OCI-LY3 (cell line): ENCODE measurements around the gene DBF4B.

Source experiments
- H2AFZ ChIP-seq: fragments of 200-600, 300-600 bp; shearing (Covaris generic); 2 replicates; pipeline ENCODE4 v1.6.0; 2014; ENCODE audit warnings: antibody characterized with exemption, low read depth, low read length
- H3K27ac ChIP-seq: fragments of 200-600, 300-600 bp; sonication (generic); 2 replicates; pipeline ENCODE4 v1.5.1; 2014; ENCODE audit warnings: mild to moderate bottlenecking, low read length, moderate library complexity, mixed read lengths
- H3K27me3 ChIP-seq: fragments of 200-600, 300-600 bp; sonication (generic); 2 replicates; pipeline ENCODE4 v1.6.1; 2014; ENCODE audit warnings: low read depth, low read length, mixed read lengths
- H3K36me3 ChIP-seq: fragments of 200-600, 300-600 bp; sonication (generic); replicated peaks from 2 replicates; pipeline ENCODE3; 2014; ENCODE audit warnings: low read depth, low read length, mixed read lengths
- H3K4me1 ChIP-seq: fragments of 300-600, 200-600 bp; sonication (generic); 2 replicates; pipeline ENCODE4 v1.6.1; 2014; ENCODE audit warnings: low read length, mixed read lengths
- H3K4me2 ChIP-seq: fragments of 200-600, 300-600 bp; sonication (generic); 2 replicates; pipeline ENCODE4 v1.6.1; 2014; ENCODE audit warnings: low read length, mixed read lengths
- H3K4me3 ChIP-seq: fragments of 300-600, 200-600 bp; sonication (generic); 2 replicates; pipeline ENCODE4 v1.5.1; 2014; ENCODE audit warnings: antibody characterized with exemption, mild to moderate bottlenecking, low read length, moderate library complexity
- H3K79me2 ChIP-seq: fragments of 300-600, 200-600 bp; shearing (Covaris generic); 2 replicates; pipeline ENCODE4 v1.6.1; 2014; ENCODE audit warnings: mild to moderate bottlenecking, low read length, mixed read lengths
- H3K9ac ChIP-seq: fragments of 300-600, 200-600 bp; shearing (Covaris generic); 2 replicates; pipeline ENCODE4 v1.6.0; 2014; ENCODE audit warnings: mild to moderate bottlenecking, low read length, moderate library complexity
- H3K9me3 ChIP-seq: fragments of 200-600, 300-600 bp; shearing (Covaris generic); 2 replicates; pipeline ENCODE4 v1.6.1; 2014; ENCODE audit warnings: low read length, mixed read lengths; ENCODE audit not compliant: insufficient read depth
- H4K20me1 ChIP-seq: fragments of 200-600, 300-600 bp; sonication (generic); 2 replicates; pipeline ENCODE4 v1.6.1; 2016; ENCODE audit warnings: low read length, mixed read lengths; ENCODE audit not compliant: insufficient read depth
- CTCF ChIP-seq: fragments of 200-600, 300-600 bp; sonication (generic); IDR thresholded peaks from 2 replicates; pipeline ENCODE4 v1.5.1; 2014; ENCODE audit warnings: antibody characterized with exemption, low read length, low read depth
- EZH2phosphoT487 ChIP-seq: fragments of 200-600 bp; shearing (Covaris generic); IDR thresholded peaks from 2 replicates; pipeline ENCODE4 v1.6.1; 2018; ENCODE audit warnings: antibody characterized with exemption, mixed run types, low read depth

DBF4B gene

DNA sequence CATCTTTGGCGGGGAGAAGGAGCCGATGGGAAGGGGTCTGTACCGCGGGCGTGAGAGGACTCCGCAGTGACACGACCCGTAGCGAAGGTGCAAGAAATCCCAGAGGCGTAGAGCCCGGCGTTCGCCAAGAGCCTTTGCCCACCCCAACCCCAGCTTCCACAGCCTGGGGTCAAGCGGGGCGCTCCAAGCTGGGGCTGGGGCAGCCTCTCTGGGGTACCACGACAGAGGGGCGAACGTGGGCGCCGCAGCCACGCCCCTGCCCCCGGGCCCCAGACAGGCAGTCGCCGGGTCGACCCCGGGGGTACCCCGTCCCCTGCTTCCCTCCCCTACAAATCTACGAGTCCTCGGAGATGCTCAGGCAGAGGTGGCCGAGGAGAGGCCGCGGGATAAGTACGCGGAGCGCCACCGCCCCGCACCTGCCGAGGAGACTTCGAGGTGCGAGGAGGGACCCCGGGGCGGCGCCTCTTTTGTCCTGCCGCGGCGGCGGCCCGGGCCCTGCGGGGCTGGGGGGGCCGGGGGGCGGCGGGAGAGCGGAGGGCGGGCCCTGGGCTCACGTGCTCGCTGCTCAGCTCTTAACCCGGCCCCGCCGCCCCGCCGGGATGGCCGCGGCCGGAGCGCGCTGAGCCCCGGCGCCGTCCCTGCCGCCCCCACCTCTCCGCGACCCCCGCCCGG is 50.1 kb downstream of the DBF4B start, which contains the start of gene ADAM11:
Gene ADAM11, plus strand, starts transcription at position 575 of the 672 bp plus-strand sequence. CDS start 212 bp downstream, outside the sequence.
- Histone ChIP-seq H2AFZ (no peak within 1 kb of the TSS), H3K9ac (no peak within 1 kb of the TSS), H3K36me3 (no peaks in the 10 kb centered on the region), H3K4me3 (peak within 1 kb of the TSS; percentile 1; the same call in 1 of the 2 replicates), H3K27ac (no peak within 1 kb of the TSS), H3K4me1 (no peaks in the 10 kb centered on the region), H3K9me3 (no peaks in the 10 kb centered on the region), H4K20me1 (no peaks in the 10 kb centered on the region), H3K27me3 (no peaks in the 10 kb centered on the region), H3K79me2 (no peaks in the 10 kb centered on the region), H3K4me2 (peak within 1 kb of the TSS; percentile 12)
- TF ChIP-seq CTCF (no peak), EZH2phosphoT487 (no peak)

GRCh38 chr17:44759086-44759915 is 50.8 kb downstream of the DBF4B start:
- H3K4me1 ChIP-seq: no peaks in the 10 kb centered on the region
- no peaks in the 10 kb centered on the region for H3K79me2 ChIP-seq
- H3K9ac ChIP-seq: no peak overlapping the region
- no peak overlapping the region for H3K27ac ChIP-seq
- H2AFZ ChIP-seq: no peak overlapping the region
- H3K9me3 ChIP-seq: no peaks in the 10 kb centered on the region
- H3K4me3 ChIP-seq: peak overlapping the region; percentile 1; the same call in 1 of the 2 replicates
- no peaks in the 10 kb centered on the region for H3K27me3 ChIP-seq
- H3K4me2 ChIP-seq: peak overlapping the region; percentile 12
- no peaks in the 10 kb centered on the region for H3K36me3 ChIP-seq
- no peaks in the 10 kb centered on the region for H4K20me1 ChIP-seq
- no peak for TF ChIP-seq EZH2phosphoT487
- no peak for TF ChIP-seq CTCF

DNA sequence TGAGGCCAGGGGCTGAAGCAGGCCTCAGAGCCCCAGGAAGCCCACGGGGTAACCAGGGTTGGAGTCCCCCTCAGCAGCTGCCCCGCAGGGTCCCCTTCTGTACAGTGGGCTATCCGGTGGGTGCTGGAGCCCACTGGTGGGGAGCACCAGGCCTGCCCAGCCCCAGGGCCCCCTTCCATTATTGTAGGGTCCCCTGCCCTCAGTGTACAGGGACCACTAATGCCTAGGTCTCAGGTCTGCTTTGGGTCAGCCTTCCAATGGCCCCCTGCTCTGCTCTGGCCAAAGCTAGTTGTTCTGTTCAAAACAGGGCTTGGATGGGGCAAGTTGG is 51.4 kb downstream of the DBF4B start:
- H3K9ac ChIP-seq: no peak overlapping the region
- H2AFZ ChIP-seq: no peak overlapping the region
- H4K20me1 ChIP-seq: no peaks in the 10 kb centered on the region
- no peaks in the 10 kb centered on the region for H3K36me3 ChIP-seq
- H3K27ac ChIP-seq: no peak overlapping the region
- no peaks in the 10 kb centered on the region for H3K27me3 ChIP-seq
- no peak for TF ChIP-seq EZH2phosphoT487
- TF ChIP-seq CTCF: no peak
- H3K79me2 ChIP-seq: no peaks in the 10 kb centered on the region
- no peak overlapping the region for H3K4me2 ChIP-seq
- no peaks in the 10 kb centered on the region for H3K4me1 ChIP-seq
- H3K4me3 ChIP-seq: no peak overlapping the region
- no peaks in the 10 kb centered on the region for H3K9me3 ChIP-seq
